Sigmoid colon (tissue), 7 donors: ENCODE data around the gene ACADSB. TPM values are rescaled to one million over a fixed set of nuclear protein-coding genes. Genes with fewer than 3 reads are reported as not detected.

Experiments used
- DNase-seq: peaks from one replicate; pipeline ENCODE4 v3.0.0-alpha.2; 2019
- H3K27ac ChIP-seq, 4 donors: fragments of 200-600 bp; sonication (generic); one replicate each; pipeline ENCODE4 v1.5.1; 2016 to 2019; ENCODE audit warnings: mild to moderate bottlenecking in 1 of 4
- H3K27me3 ChIP-seq, 3 donors: fragments of 200-600 bp; sonication (generic); one replicate each; pipeline ENCODE4 v1.5.1; 2019; ENCODE audit warnings: mild to moderate bottlenecking in 1 of 3
- H3K36me3 ChIP-seq, 4 donors: fragments of 200-600 bp; sonication (generic); one replicate each; pipeline ENCODE4 v1.5.1; 2016 to 2019
- H3K4me1 ChIP-seq, 4 donors: fragments of 200-600 bp; sonication (generic); one replicate each; pipeline ENCODE4 v1.5.1; 2017 to 2019
- H3K4me3 ChIP-seq, 4 donors: fragments of 200-600 bp; sonication (generic); one replicate each; pipeline ENCODE4 v1.5.1; 2017 to 2019; ENCODE audit warnings: mild to moderate bottlenecking in 2 of 4, moderate library complexity in 1 of 4
- H3K9me3 ChIP-seq, 4 donors: fragments of 200-600 bp in 3 of 4; sonication (generic) in 3 of 4; one replicate each; pipeline versions ENCODE4 v1.5.1 to v1.6.1; 2013 to 2019
- EP300 ChIP-seq, 4 donors: sonication (generic); formaldehyde crosslinking; IDR thresholded peaks; one replicate each; pipeline ENCODE4 v1.6.1; 2017; ENCODE audit warnings: antibody characterized with exemption in 4 of 4
- POLR2A ChIP-seq, 2 donors: fragments of 450-650 bp; IDR thresholded peaks; one replicate each; pipeline ENCODE4 v1.6.1; 2016; ENCODE audit warnings: antibody characterized with exemption in 2 of 2, mild to moderate bottlenecking in 2 of 2, moderate library complexity in 2 of 2
- POLR2AphosphoS5 ChIP-seq, 4 donors: sonication (generic); formaldehyde crosslinking; IDR thresholded peaks; one replicate each; pipeline ENCODE4 v1.6.1; 2017; ENCODE audit warnings: antibody characterized with exemption in 4 of 4
- WGBS, 2 donors: extraction: QIAGEN DNeasy Blood & Tissue Kit; methylation state at CpG; one replicate each; pipeline ENCODE4 v1.1.7; 2013; 5-methylcytosine and 5-hydroxymethylcytosine counted together
- intact Hi-C: fragments of 100-400 bp; cut with DNase I; formaldehyde crosslinking; loops from one replicate; pipeline ENCODE4 v1.15.1; 2023
- polyA plus RNA-seq, 3 donors: library from polyadenylated mRNA; stranded (reverse); fragments of 200-250 nt; gene quantifications; one replicate each; pipeline ENCODE4 v1.2.3, GENCODE V29; 2013
- total RNA-seq, 4 donors: library from RNA; depleted of rRNA; stranded (reverse); fragments of >200 nt; gene quantifications; one replicate each; pipeline ENCODE4 v1.1.0, GENCODE V29; 2016
- TF ChIP-seq, protein P1 (sequence below), 4 experiments: fragments of 450-650 bp in 3 of 4; fragments of 200-600 bp in 1 of 4; IDR thresholded peaks; one replicate each; pipeline ENCODE4 v1.5.1; 2016 to 2019; ENCODE audit warnings: antibody characterized with exemption in 4 of 4, mild to moderate bottlenecking in 3 of 4, moderate library complexity in 2 of 4
- donor health status: healthy with polysubstance abuse.
- donor health status: Bipolar disorder and iron deficiency.
- donor health status: healthy.

ACADSB gene
- total and polyA plus RNA-seq, 7 donors: 7.6 to 18.7 (median 15.0) TPM

DNA sequence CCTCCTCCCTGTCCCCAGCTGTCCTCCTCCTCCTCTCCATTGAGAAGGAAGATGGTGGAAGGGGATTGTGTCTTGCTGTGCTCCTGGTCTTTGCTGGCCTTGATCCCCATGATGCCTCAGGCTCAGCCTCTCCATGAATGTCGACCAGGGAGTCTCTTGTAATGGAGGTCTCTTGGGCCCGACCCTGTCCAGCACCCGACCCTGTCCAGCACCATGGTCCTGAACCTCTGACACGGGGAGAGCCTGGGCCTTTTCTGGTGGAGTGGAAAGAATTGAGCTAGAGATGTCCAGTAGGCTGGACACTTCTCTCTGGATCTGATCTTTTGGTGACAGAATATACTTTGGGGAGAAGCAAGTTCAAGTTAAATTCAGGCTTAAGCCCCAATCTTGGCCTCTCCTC is 84.7 kb downstream of the ACADSB start:
- H3K27me3 ChIP-seq: peaks cover 0 to 21% (median 0%) of the 10 kb centered on the region in 3 donors
- no peak overlapping the region for H3K27ac ChIP-seq
- DNase-seq: no peak
- no peaks in the 10 kb centered on the region for H3K4me1 ChIP-seq
- H3K36me3 ChIP-seq: no peaks in the 10 kb centered on the region
- TF ChIP-seq POLR2A (IDR thresholded peaks at IDR 0.05): no peak
- TF ChIP-seq, protein P1, sequence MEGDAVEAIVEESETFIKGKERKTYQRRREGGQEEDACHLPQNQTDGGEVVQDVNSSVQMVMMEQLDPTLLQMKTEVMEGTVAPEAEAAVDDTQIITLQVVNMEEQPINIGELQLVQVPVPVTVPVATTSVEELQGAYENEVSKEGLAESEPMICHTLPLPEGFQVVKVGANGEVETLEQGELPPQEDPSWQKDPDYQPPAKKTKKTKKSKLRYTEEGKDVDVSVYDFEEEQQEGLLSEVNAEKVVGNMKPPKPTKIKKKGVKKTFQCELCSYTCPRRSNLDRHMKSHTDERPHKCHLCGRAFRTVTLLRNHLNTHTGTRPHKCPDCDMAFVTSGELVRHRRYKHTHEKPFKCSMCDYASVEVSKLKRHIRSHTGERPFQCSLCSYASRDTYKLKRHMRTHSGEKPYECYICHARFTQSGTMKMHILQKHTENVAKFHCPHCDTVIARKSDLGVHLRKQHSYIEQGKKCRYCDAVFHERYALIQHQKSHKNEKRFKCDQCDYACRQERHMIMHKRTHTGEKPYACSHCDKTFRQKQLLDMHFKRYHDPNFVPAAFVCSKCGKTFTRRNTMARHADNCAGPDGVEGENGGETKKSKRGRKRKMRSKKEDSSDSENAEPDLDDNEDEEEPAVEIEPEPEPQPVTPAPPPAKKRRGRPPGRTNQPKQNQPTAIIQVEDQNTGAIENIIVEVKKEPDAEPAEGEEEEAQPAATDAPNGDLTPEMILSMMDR (IDR thresholded peaks at IDR 0.05): no peak
- no peak for TF ChIP-seq POLR2AphosphoS5 (IDR thresholded peaks at IDR 0.05)
- no peak for TF ChIP-seq EP300 (IDR thresholded peaks at IDR 0.05)
- no peak overlapping the region for H3K4me3 ChIP-seq
- H3K9me3 ChIP-seq: no peaks in the 10 kb centered on the region
- 71 to 75% methylated on average over 4 of the region's 4 CpGs for WGBS, 2 donors
- intact Hi-C loops: no loop called here

DNA sequence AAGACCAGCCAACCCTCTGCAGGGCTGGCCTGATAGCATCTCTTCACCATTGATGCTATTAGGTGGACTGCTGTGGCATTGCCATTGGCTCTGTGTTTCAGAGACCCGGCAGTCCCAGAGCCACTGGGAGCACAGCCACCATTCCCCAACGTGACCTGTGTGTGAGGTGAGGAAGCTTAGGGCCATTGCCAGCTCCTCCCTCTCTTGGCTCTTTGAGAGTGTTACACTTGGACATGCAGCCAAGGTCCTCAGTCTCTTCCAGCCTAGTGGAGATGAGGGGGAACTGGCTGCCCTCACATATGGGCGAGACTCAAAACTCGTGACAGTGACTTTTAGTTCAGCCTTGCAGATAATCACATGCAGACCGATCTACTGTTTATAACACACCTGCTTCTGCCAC is 87.6 kb downstream of the ACADSB start:
- no peak for DNase-seq
- Histone ChIP-seq H3K4me1 (no peaks in the 10 kb centered on the region), H3K9me3 (no peaks in the 10 kb centered on the region), H3K27me3 (peaks cover 0 to 12% (median 0%) of the 10 kb centered on the region in 3 donors), H3K36me3 (no peaks in the 10 kb centered on the region), H3K27ac (no peak overlapping the region), H3K4me3 (no peak overlapping the region)
- intact Hi-C loops: no loop called here
- TF ChIP-seq EP300 (IDR thresholded peaks at IDR 0.05) (no peak), POLR2AphosphoS5 (IDR thresholded peaks at IDR 0.05) (no peak), POLR2A (IDR thresholded peaks at IDR 0.05) (no peak)
- TF ChIP-seq, protein P1 (IDR thresholded peaks at IDR 0.05): no peak
- WGBS, 2 donors: 83 to 86% methylated on average over 5 of the region's 5 CpGs

DNA sequence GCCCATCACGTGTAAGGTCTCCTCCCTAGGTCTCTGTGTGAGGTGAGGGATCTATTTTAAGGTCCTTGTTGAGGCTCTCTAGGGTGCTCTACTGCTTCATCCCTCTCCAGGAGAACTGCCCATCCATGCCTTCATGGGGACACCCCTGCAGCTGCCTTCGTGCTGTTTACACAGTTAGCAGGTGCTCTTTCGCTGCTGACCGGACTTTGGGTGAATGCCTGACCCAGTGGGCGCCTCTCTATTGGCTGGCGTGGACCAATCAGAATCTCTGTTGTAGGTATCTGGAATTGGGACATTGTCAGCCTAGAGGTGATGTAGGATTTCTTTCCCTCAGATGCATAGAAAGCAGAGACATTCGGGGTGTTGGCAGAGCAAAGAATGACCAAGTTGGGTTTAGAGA is 88.2 kb downstream of the ACADSB start:
- DNase-seq: no peak
- no peak overlapping the region for H3K4me3 ChIP-seq
- intact Hi-C loops: no loop called here
- TF ChIP-seq POLR2AphosphoS5 (IDR thresholded peaks at IDR 0.05): no peak
- no peak for TF ChIP-seq POLR2A (IDR thresholded peaks at IDR 0.05)
- no peak for TF ChIP-seq EP300 (IDR thresholded peaks at IDR 0.05)
- TF ChIP-seq, protein P1 (IDR thresholded peaks at IDR 0.05): no peak
- no peak overlapping the region for H3K27ac ChIP-seq
- no peaks in the 10 kb centered on the region for H3K4me1 ChIP-seq
- 75 to 84% methylated on average over 7 of the region's 7 CpGs for WGBS, 2 donors
- H3K27me3 ChIP-seq: peaks cover 0 to 6% (median 0%) of the 10 kb centered on the region in 3 donors
- no peaks in the 10 kb centered on the region for H3K9me3 ChIP-seq
- H3K36me3 ChIP-seq: no peaks in the 10 kb centered on the region

DNA sequence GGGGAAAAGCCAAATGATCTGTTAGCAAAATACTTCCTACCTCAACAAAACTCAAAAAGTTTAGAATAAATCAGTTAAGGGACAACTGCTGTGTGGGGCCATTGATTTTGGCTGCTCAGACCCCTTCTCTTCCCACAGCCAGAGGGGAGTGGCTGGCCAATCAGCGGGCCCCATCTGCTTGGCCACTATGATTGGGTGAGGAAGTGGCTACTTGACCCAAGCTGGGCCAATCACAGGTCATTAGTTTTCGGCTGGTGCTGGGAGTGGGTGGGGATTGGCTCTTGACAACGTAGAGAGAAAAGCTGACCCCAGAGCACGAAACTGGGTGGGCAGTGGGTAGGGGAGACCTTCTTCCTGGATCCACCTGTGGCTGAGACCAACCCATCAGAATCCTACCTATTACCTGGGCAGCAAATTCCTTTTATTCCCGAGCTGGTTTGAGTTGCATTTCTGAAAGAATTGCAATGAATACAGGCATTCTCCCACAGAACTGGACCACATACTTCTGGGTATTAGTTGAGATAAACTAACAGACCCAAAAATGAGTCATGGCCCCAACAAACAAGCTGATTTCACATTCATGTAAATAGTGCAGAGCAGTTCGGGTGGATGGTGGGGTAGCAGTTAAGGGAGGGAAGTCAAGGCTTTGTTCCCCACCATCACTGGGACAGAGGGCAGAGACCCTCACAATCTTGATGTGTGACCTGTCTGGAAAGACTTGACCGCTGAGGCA is 91.4 kb downstream of the ACADSB start:
- H3K27me3 ChIP-seq: no peaks in the 10 kb centered on the region
- WGBS, 2 donors: 75 to 87% methylated on average over 7 of the region's 7 CpGs

More for the DNA sequence above, 91.4 kb downstream of the ACADSB start:
- intact Hi-C loops: no loop called here
- TF ChIP-seq POLR2A (IDR thresholded peaks at IDR 0.05): no peak
- TF ChIP-seq POLR2AphosphoS5 (IDR thresholded peaks at IDR 0.05): no peak
- TF ChIP-seq, protein P1 (IDR thresholded peaks at IDR 0.05): no peak
- no peak for TF ChIP-seq EP300 (IDR thresholded peaks at IDR 0.05)
- H3K4me3 ChIP-seq: no peak overlapping the region
- no peak overlapping the region for H3K27ac ChIP-seq
- DNase-seq: no peak
- H3K4me1 ChIP-seq: no peaks in the 10 kb centered on the region
- no peaks in the 10 kb centered on the region for H3K36me3 ChIP-seq
- no peaks in the 10 kb centered on the region for H3K9me3 ChIP-seq
